Suppressor macrophage treated with lipopolysaccharide for 1 hour (primary cell): ENCODE results near the gene PIGK.
"Not testable (repeated sequence)": the region's sequence is repeated elsewhere in the genome, so short reads cannot be mapped to it uniquely, and the experiment has no call there.

Source experiments
- DNase-seq, 3 donors: peaks; one replicate each; pipeline ENCODE4 v3.0.0-alpha.2; 2020 to 2022

The PIGK gene

GRCh38 chr1:77188770-77189169, 30.5 kb downstream of the PIGK start:
- DNase-seq, result peak in 2 of 3 donors; percentile 28 to 35

GRCh38 chr1:77186907-77187306, 32.3 kb downstream of the PIGK start:
- DNase-seq, result not testable (repeated sequence)

- no peak for DNase-seq
Observed at GRCh38 chr1:77182083-77182482, 37.1 kb downstream of the PIGK start.

GRCh38 chr1:77179632-77180031, 39.6 kb downstream of the PIGK start:
- no peak for DNase-seq

- DNase-seq, result no peak
Observed at GRCh38 chr1:77175230-77175844, 43.9 kb downstream of the PIGK start.

GRCh38 chr1:77170687-77171086, 48.5 kb downstream of the PIGK start:
- DNase-seq, result peak in 1 of 3 donors; percentile 1

GRCh38 chr1:77168358-77168757, 50.9 kb downstream of the PIGK start:
- no peak for DNase-seq

GRCh38 chr1:77164434-77164944, 54.7 kb downstream of the PIGK start:
- DNase-seq, result no peak

- DNase-seq, result not testable (repeated sequence)
Observed at GRCh38 chr1:77159706-77160105, 59.5 kb downstream of the PIGK start.

- no peak for DNase-seq
Observed at GRCh38 chr1:77156214-77156613, 63.0 kb downstream of the PIGK start.

GRCh38 chr1:77146270-77146669, 73.0 kb downstream of the PIGK start:
- DNase-seq, result no peak

GRCh38 chr1:77143529-77144121, 75.6 kb downstream of the PIGK start:
- DNase-seq, result peak; percentile 3 to 46 (median 31)

- DNase-seq, result no peak
Observed at GRCh38 chr1:77139389-77139788, 79.8 kb downstream of the PIGK start.

- DNase-seq, result no peak
Observed at GRCh38 chr1:77134359-77134758, 84.9 kb downstream of the PIGK start.

- DNase-seq, result no peak
Observed at GRCh38 chr1:77133731-77134358, 85.4 kb downstream of the PIGK start.

GRCh38 chr1:77126307-77126706, 92.9 kb downstream of the PIGK start:
- peak; percentile 58 to 72 (median 68) for DNase-seq

GRCh38 chr1:77121503-77121902, 97.7 kb downstream of the PIGK start:
- no peak for DNase-seq

GRCh38 chr1:77120950-77121349, 98.3 kb downstream of the PIGK start:
- DNase-seq, result no peak

- no peak for DNase-seq
Observed at GRCh38 chr1:77118712-77119111, 100.5 kb downstream of the PIGK start.

GRCh38 chr1:77104672-77105071, 114.6 kb downstream of the PIGK start:
- no peak for DNase-seq

- no peak for DNase-seq
Observed at GRCh38 chr1:77103486-77103885, 115.7 kb downstream of the PIGK start.

GRCh38 chr1:77100875-77101274, 118.4 kb downstream of the PIGK start:
- DNase-seq, result no peak

GRCh38 chr1:77096496-77097255, 122.6 kb downstream of the PIGK start:
- no peak for DNase-seq
